ENCODE results near the gene CAMK2N1.

DNA sequence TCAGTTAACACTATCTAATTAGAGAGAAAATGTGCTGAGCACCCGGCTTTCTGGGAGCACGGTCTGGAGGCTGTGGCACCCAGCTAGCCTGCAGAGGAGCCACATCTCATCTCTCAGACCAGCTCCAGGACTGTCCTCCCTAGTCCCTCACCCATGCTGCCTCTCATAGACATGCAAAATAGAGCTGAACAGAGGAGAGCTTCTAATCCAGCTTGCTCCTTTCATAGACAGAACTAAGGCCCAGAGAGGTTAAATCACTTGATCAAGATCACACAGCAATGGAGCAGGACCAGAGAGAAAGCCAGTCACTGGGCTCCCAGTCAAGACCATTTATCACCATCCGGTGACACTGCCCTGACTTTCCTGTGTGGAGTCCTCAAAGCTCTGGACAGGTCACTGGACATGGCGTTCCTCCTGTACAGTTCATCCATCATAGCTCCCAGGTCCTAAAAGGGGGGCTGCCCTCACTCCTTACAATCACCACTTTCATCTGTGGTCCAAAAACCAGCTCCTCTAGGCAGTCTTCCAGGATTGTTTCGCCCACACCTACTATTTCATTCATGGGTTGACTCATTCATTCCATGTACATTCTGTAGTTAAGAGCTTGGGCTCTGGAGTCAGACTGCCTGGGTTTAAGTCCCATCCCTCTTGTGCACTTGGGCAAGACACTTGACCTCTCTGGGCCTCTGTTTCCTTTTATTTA is 8.8 kb upstream of the CAMK2N1 start:
- TF ChIP-seq, protein P1, sequence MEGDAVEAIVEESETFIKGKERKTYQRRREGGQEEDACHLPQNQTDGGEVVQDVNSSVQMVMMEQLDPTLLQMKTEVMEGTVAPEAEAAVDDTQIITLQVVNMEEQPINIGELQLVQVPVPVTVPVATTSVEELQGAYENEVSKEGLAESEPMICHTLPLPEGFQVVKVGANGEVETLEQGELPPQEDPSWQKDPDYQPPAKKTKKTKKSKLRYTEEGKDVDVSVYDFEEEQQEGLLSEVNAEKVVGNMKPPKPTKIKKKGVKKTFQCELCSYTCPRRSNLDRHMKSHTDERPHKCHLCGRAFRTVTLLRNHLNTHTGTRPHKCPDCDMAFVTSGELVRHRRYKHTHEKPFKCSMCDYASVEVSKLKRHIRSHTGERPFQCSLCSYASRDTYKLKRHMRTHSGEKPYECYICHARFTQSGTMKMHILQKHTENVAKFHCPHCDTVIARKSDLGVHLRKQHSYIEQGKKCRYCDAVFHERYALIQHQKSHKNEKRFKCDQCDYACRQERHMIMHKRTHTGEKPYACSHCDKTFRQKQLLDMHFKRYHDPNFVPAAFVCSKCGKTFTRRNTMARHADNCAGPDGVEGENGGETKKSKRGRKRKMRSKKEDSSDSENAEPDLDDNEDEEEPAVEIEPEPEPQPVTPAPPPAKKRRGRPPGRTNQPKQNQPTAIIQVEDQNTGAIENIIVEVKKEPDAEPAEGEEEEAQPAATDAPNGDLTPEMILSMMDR (IDR thresholded peaks at IDR 0.05) = no peak
- no peak for TF ChIP-seq POLR2A (IDR thresholded peaks at IDR 0.05)

All from adrenal gland (tissue), 5 donors.